ENCODE measurements around the gene CACNA1G. TPM values are rescaled to one million over a fixed set of nuclear protein-coding genes. Genes with fewer than 3 reads are reported as not detected.

The CACNA1G gene
- polyA plus RNA-seq, 1 donor from 2014 or later, result 10.9 TPM

DNA sequence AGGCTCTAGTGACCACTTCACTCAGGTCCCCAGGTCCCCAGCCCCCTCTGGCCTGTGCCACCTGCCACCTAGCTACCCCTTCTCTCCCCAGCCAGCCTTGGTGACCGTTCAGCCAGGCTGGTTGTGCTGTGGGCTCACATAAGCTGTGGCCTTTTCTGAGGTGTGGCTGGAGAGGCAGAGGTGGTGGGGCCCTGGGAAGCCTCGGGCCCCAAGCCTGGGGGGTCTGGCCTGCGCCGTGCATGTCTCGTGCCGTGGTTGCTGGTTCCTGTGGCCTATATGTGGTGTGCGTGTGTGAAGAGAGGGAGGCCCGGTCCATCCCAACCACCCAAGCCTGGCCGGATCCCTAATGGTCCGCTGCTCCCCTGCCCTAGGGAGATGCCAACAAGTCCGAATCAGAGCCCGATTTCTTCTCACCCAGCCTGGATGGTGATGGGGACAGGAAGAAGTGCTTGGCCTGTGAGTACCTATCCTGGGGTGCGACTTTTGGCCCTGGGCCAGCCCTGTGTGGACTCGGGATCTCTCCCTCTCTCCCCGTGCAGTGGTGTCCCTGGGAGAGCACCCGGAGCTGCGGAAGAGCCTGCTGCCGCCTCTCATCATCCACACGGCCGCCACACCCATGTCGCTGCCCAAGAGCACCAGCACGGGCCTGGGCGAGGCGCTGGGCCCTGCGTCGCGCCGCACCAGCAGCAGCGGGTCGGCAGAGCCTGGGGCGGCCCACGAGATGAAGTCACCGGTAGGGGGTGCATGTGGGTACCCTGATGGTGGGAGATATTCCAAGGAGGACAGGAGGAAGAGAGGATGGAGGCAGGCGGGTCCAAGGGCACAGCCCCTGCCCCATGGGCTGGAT, 35.9 kb downstream of the CACNA1G start:
- no peak overlapping the region for H2AFZ ChIP-seq (ENCODE audit: low read depth, low read length)
- no peak overlapping the region for H3K4me3 ChIP-seq (ENCODE audit: low read length)
- no peaks in the 10 kb centered on the region for H3F3A ChIP-seq (ENCODE audit: insufficient read depth, low read length, poor library complexity, severe bottlenecking)
- no peak for TF ChIP-seq TAF1 (IDR thresholded peaks at IDR 0.05; ENCODE audit: low read depth)
- no peak for TF ChIP-seq POLR2AphosphoS5 (IDR thresholded peaks at IDR 0.05)
- no peak for TF ChIP-seq EZH2 (IDR thresholded peaks at IDR 0.05; ENCODE audit: borderline replicate concordance, insufficient read depth, low read length, poor library complexity, severe bottlenecking)
- no peak for TF ChIP-seq CTCF (IDR thresholded peaks at IDR 0.05; ENCODE audit: poor library complexity, severe bottlenecking)
- no peak for TF ChIP-seq EP300 (conservative IDR thresholded peaks at IDR 0.05; ENCODE audit: poor library complexity, severe bottlenecking)
- no peak for TF ChIP-seq MXI1 (conservative IDR thresholded peaks at IDR 0.05; ENCODE audit: poor library complexity, severe bottlenecking)
- TF ChIP-seq REST (IDR thresholded peaks at IDR 0.05; ENCODE audit: borderline replicate concordance), result no peak
- no peak for TF ChIP-seq SMC3 (conservative IDR thresholded peaks at IDR 0.05; ENCODE audit: poor library complexity)
- TF ChIP-seq RAD21 (conservative IDR thresholded peaks at IDR 0.05), result no peak
- H3K79me2 ChIP-seq (replicated peaks; ENCODE audit: insufficient read depth, low read length), result no peaks in the 10 kb centered on the region
- no peaks in the 10 kb centered on the region for H3K27me3 ChIP-seq (ENCODE audit: insufficient read depth, low read depth, low read length)
- H3K9ac ChIP-seq (ENCODE audit: low read length), result no peak overlapping the region
- no peaks in the 10 kb centered on the region for H3K9me2 ChIP-seq (ENCODE audit: insufficient read depth, low read length)
- no peaks in the 10 kb centered on the region for H4K20me1 ChIP-seq (ENCODE audit: insufficient read depth)
- no peak overlapping the region for H3K27ac ChIP-seq (ENCODE audit: low read length)
- no peaks in the 10 kb centered on the region for H3K9me3 ChIP-seq (ENCODE audit: low read length)
- H3K4me2 ChIP-seq (ENCODE audit: low read length), result no peak overlapping the region
- no peaks in the 10 kb centered on the region for H3K36me3 ChIP-seq (ENCODE audit: insufficient read depth, low read length)

DNA sequence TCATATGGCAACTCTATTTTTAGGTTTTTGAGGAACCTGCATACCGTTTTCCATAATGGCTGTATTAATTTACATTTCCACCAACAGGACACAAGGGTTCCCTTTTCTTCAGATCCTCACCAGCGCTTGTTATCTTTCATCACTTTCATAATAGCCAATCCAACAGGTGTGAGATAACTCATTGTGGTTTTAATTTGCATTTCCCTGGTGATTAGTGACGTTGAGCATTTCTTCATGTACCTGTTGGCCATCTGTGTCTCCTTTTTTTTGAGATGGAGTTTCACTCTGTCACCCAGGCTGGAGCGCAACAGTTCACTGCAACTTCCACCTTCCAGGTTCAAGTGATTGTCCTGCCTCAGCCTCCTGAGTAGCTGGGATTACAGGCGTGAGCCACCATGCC, 38.0 kb downstream of the CACNA1G start:
- no peaks in the 10 kb centered on the region for H3K9me3 ChIP-seq (ENCODE audit: low read length)

More for the DNA sequence above, 38.0 kb downstream of the CACNA1G start:
- Histone ChIP-seq H3F3A (ENCODE audit: insufficient read depth, low read length, poor library complexity, severe bottlenecking) (no peaks in the 10 kb centered on the region), H3K9ac (ENCODE audit: low read length) (no peak overlapping the region), H3K36me3 (ENCODE audit: insufficient read depth, low read length) (no peaks in the 10 kb centered on the region), H2AFZ (ENCODE audit: low read depth, low read length) (no peak overlapping the region), H3K4me3 (ENCODE audit: low read length) (no peak overlapping the region), H3K27ac (ENCODE audit: low read length) (no peak overlapping the region), H3K4me2 (ENCODE audit: low read length) (no peak overlapping the region), H3K9me2 (ENCODE audit: insufficient read depth, low read length) (no peaks in the 10 kb centered on the region), H3K79me2 (replicated peaks; ENCODE audit: insufficient read depth, low read length) (no peaks in the 10 kb centered on the region), H3K27me3 (ENCODE audit: insufficient read depth, low read depth, low read length) (no peaks in the 10 kb centered on the region), H4K20me1 (ENCODE audit: insufficient read depth) (no peaks in the 10 kb centered on the region)
- no peak for TF ChIP-seq POLR2AphosphoS5 (IDR thresholded peaks at IDR 0.05)
- TF ChIP-seq REST (IDR thresholded peaks at IDR 0.05; ENCODE audit: borderline replicate concordance), result no peak
- no peak for TF ChIP-seq EP300 (conservative IDR thresholded peaks at IDR 0.05; ENCODE audit: poor library complexity, severe bottlenecking)
- TF ChIP-seq EZH2 (IDR thresholded peaks at IDR 0.05; ENCODE audit: borderline replicate concordance, insufficient read depth, low read length, poor library complexity, severe bottlenecking), result no peak
- no peak for TF ChIP-seq SMC3 (conservative IDR thresholded peaks at IDR 0.05; ENCODE audit: poor library complexity)
- no peak for TF ChIP-seq RAD21 (conservative IDR thresholded peaks at IDR 0.05)
- TF ChIP-seq MXI1 (conservative IDR thresholded peaks at IDR 0.05; ENCODE audit: poor library complexity, severe bottlenecking), result no peak
- TF ChIP-seq TAF1 (IDR thresholded peaks at IDR 0.05; ENCODE audit: low read depth), result no peak
- no peak for TF ChIP-seq CTCF (IDR thresholded peaks at IDR 0.05; ENCODE audit: poor library complexity, severe bottlenecking)

All from neural cell (in vitro differentiated cells).